Right lobe of liver (tissue), 4 donors: ENCODE results near the gene HIP1R.

Source experiments
- POLR2A ChIP-seq: fragments of 450-650 bp; IDR thresholded peaks from one replicate; pipeline ENCODE4 v1.6.1; 2017; ENCODE audit warnings: antibody characterized with exemption, mild to moderate bottlenecking
- TF ChIP-seq, protein P1 (sequence below), 4 donors: fragments of 200-600 bp in 3 of 4; fragments of 450-650 bp in 1 of 4; IDR thresholded peaks; one replicate each; pipeline versions ENCODE4 v1.5.1 to v1.8.0; 2016 to 2022; ENCODE audit warnings: antibody characterized with exemption in 4 of 4, mild to moderate bottlenecking in 2 of 4
- donor health status: DM: no; HTN: no; CAD: no.
- donor health status: DM: no; HTN: no; CAD: no.
- donor health status: DM: no; HTN: yes; CAD: no.

DNA sequence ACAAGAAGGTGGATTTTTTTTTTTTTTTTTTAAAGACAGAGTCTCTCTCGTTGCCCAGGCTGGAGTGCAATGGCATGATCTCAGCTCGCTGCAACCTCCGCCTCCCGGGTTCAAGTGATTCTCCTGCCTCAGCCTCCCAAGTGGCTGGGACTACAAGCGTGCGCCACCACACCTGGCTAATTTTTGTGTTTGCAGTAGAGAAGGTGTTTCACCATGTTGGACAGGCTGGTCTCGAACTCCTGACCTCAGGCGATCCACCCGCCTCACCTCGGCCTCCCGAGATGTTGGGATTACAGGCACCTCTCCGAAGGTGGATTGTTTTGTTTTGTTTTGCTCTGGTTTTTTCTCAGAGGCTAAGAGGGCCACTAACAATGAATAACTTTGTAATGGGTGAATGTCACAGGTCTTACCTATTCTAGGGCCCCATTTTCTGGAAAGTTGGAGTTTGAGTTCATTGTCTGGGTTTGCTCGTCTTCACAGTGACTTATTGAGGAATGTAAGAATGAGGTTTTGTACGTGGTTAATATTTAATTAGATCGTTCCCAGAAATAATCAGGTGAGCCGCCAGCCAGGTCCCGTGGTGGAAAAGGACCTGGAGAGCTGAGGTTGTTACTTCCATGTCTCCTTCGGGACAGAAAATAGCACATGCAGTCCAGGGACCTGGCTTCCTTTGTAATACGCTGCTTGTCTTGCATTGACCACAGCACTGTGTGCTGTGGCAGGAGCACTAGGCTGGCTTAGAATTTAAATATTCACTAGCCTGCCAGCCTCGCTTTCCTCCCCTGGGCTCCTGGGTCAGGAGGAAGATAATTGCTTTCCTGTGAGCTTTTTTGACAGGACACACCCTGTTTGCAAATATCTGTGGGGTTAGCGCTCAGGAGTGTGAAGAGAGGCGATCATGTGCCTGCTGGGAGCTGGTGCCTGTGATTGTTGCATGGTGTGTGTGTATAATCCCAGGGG lies 2.3 kb downstream of the HIP1R start:
- TF ChIP-seq, protein P1, sequence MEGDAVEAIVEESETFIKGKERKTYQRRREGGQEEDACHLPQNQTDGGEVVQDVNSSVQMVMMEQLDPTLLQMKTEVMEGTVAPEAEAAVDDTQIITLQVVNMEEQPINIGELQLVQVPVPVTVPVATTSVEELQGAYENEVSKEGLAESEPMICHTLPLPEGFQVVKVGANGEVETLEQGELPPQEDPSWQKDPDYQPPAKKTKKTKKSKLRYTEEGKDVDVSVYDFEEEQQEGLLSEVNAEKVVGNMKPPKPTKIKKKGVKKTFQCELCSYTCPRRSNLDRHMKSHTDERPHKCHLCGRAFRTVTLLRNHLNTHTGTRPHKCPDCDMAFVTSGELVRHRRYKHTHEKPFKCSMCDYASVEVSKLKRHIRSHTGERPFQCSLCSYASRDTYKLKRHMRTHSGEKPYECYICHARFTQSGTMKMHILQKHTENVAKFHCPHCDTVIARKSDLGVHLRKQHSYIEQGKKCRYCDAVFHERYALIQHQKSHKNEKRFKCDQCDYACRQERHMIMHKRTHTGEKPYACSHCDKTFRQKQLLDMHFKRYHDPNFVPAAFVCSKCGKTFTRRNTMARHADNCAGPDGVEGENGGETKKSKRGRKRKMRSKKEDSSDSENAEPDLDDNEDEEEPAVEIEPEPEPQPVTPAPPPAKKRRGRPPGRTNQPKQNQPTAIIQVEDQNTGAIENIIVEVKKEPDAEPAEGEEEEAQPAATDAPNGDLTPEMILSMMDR (IDR thresholded peaks at IDR 0.05), result no peak
- peak; percentile 21 for TF ChIP-seq POLR2A
